HL-60 (cell line): ENCODE results near the gene PER3.

Experiments
- CTCF ChIP-seq: IDR thresholded peaks from one replicate; pipeline ENCODE4 v1.5.1; 2011; ENCODE audit warnings: low read length, control low read depth, inconsistent platforms; ENCODE audit not compliant: insufficient read depth
- POLR2AphosphoS5 ChIP-seq: IDR thresholded peaks from 2 replicates; pipeline ENCODE4 v1.6.1; 2012; ENCODE audit warnings: low read depth

GRCh38 chr1:7861452-7861851 is 77.4 kb downstream of the PER3 start:
- TF ChIP-seq CTCF (no peak), POLR2AphosphoS5 (no peak)
